Glomerular endothelial cell (primary cell): ENCODE measurements around the gene MIPEP. TPM values are rescaled to one million over a fixed set of nuclear protein-coding genes. Genes with fewer than 3 reads are reported as not detected.
"Not testable (repeated sequence)": the region's sequence is repeated elsewhere in the genome, so short reads cannot be mapped to it uniquely, and the experiment has no call there.

Source experiments
- DNase-seq: peaks from one replicate; pipeline ENCODE4 v3.0.0-alpha.2; 2011; ENCODE audit warnings: low read depth, low spot score; ENCODE audit errors: extremely low read depth
- total RNA-seq: library from RNA; depleted of rRNA; stranded (reverse); fragments of >200 nt; gene quantifications from 2 replicates; pipeline ENCODE4 v1.2.3, GENCODE V29; 2015

Gene MIPEP
- total RNA-seq, 1 donor from 2014 or later: 15.9 TPM

DNA sequence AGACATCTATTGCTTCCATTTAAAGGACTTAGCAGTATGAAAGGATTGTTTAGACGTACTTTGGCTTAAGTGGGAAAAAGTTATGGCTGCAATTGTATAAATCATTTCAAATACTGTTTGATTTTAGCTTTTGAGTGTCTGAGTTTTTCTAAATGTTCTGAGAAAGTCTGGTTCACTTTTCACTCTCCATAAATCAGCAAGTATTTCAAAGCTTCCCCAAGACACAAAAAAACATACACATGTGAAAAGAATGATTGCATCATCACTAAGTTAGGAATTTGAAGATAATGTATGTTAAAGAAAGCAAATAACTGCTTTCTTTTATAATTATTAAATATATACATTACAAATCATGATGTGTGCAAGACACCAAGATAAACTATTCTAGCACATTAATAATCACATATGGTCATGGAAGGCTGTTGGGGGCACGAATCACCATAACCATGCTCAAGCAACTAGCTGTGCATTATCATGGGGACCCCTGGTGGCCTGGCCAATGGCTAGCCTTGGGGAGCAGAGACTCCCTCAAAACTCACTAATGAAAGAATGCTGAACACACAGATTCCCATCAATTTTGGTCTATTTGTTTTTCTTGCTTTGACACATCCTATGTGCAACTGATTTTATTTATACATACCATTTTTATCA lies 111.1 kb downstream of the MIPEP start:
- no peak for DNase-seq

DNA sequence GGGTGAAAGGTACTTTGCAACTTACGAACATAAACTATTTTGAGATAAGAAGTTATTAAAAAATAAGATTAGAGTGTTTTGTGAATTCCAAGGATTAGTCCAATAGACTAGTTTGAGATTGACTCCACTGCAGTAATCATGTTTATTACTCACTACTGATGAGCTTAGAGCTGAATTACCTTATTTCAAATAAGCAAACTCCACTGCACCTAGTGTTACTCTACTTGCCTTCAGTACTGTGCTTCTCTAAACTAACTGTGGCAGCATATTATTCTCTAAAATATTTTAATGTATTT lies 111.7 kb downstream of the MIPEP start:
- no peak for DNase-seq

DNA sequence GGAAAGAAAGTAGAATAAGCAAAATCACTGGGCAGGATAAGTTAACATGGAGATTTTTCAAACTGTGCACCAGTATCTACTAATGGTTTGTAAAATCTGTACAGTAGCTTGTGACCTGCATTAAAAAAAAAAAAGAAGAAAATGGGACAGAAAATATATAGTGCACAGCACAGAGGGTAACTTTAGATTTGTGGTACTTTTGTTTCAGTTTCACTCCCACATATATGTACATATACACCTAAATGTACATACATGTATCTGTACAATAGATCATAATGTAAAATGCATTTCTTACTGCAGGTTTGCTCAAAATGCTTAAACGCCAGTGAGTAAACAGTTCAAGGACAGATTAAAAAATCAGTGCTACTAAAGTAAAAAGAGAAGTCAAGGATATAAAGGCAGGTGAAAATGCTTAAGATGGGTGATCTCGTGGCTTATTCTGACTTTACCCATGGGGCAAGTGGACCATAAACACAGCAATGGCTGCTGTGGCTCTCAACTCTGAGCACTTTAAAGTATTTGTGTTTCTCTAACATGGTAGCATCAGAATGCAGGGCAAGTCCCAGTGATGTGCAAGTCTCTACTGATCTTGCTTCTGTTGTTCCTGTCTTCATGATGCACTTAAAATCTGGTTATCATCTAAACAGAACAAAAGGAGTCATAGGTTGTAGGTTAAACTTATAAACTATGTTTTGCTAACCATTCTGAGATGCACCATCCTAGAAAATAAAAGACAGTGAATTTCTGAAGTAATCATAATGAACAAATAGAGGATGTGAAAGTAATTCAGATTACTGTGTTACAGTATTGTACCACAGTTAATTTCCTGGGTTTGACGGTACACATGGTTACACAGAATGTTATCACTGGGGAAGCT lies 112.3 kb downstream of the MIPEP start:
- DNase-seq: no peak

DNA sequence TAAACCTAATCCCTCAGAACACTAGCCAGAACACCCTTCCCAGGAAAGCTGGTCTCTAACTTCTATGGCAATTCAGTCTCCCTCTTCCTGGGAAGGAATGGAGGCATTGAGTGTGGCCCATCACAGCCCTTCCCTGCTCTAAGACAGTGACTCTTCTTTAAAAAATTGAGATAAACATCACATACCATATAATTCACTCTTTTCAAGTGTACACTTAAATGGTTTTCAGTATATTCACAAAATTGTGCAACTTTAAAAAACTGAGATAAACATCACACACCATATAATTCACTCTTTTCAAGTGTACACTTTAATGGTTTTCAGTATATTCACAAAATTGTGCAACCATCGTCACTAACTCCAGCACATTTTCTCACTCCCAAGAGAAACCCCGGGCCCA lies 116.5 kb downstream of the MIPEP start:
- DNase-seq: no peak

DNA sequence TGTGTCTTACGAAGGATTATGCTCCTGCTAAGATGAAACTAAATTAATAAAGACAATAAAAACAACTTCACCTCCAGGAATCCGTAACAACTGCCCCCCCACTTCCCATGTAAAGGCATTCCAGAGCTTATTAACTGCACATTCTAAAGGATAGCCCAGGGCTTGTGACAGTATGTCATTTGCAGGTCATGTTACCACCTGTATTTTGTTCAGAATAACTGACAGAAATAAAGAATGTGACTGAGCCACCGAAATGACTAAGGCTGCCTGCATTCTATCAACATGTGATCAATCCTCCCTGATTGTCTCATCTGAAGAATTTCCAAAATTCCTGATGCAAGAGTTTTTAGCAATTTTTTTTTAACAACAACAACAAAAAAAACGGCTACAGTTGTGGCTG lies 117.2 kb downstream of the MIPEP start:
- no peak for DNase-seq

DNA sequence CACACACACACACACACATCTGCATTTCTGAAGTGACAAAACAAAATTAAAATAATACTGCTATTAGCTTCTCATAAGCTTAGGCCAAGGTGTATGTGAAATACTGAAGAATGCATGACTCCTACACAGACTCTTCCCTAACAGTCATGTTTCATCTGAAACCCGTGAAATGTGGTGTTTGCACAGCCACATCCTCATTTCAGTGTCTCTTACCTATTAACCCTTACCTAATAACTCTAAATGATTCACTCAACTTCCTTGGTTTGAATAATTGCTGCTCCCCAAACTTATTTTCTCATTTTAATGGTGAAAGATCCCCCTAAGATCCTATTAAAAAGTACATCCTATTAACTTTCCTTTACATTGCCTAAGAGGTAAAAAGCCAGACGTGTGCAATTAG lies 117.6 kb downstream of the MIPEP start:
- DNase-seq: no peak

DNA sequence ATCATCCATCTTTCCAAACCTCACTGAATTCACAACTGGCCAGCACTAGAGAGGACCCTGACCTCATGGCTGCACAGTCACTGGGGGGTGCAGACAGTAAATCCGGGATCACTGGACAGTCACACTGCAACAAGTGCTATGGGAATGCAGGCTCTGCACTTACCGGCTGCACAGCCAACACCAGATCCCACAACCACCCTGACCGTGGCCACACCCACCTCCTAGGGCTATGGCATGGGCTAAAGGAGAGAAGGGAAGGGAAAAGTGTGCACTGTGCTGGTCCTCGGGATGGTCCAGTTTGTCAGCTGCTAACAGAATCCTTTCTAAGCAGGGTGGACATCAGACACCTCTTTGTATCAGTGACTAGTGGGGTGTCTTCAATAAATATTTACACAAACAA lies 118.2 kb downstream of the MIPEP start:
- no peak for DNase-seq

DNA sequence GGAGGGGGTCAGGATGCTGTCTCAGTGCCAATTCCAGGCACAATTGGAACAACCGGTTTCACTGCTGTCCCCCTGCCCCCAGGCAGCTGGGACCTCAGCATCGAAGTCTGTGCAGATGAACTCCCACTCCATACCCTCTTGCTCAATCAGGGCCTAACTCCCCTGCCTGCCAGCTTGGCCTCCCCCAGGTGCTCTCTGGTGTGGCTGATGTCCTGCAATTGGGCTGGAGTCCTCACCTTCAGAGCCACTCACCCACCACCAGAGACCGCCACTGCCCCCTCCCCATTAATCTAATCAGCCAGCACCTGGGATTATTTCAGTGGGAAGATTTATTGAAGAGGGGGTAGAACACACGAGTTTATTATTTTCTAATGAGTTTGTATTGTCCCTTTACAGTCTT lies 118.8 kb downstream of the MIPEP start:
- no peak for DNase-seq

DNA sequence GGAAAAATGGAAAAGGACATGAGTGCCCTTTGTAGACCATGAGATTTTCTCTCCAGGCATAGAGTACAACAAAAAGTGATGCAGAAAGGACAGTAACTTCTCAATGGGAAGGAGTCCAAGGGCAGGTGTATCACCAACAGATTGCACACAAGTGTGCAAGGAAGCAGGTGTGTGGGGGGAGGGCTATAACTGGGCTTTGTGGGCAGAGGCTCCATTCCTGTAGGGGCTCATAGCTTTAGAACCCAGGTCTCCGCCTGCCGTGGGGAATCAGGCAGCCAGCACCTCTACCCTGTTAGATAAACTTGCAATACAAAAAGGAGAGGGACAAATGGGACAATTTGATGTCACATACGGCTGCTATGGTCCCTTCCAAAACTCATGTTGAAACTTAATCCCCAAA lies 119.8 kb downstream of the MIPEP start:
- DNase-seq: no peak

DNA sequence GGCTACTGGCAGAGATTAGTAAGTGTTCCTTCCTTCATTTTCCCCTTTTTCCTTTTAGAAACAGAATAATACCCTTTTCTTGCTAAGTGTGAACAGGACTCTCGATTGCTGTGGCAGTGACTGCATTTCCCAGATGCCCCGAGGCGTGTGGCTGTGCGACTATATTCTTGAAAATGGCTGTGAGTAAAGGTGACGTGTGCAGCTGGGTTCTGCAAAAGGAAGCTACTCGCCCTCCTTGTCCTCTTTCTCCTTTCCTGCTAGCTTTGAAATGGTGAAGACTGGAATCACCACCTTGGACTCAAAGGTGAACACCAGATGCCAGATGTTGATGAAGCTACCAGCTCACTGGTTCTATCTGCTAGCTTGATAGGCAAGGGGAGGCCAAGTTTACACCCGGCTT lies 121.4 kb downstream of the MIPEP start:
- DNase-seq: no peak

DNA sequence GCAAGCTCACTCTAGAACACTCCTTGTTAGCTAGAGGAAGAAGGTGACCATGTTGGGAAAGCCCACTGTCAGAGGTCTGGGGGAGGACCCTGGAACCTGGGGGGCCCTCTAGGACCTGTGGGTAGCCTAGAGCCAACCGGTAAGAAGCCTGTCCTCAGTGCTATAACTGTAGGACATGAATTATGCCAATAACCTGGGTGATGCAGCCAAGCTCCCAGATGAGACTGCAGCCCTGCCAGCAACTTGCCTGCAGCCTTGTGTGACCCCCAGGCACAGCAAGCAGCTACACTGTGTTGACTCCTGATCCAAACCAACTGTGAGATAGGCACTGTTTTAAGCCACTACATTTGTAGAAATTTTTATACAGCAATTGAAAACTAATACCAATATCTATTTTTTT lies 122.3 kb downstream of the MIPEP start:
- no peak for DNase-seq

DNA sequence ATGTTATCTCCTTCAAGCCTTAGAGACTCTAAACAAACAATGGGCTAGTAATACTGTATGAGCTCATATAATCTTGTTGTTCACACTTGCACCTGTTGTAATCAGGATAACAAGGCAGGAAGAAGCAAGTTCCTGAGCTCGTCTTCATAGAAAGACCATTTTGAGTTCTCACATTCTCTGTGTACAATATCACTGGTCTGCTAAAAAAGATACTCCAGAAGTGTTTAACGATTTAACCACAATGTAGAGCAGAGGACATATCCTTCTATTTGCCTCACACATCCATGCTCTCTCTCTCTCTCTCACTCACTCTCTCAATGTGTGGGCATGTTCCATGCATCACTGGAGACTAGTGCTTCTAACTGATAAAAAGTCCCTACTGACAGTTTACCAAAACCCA lies 122.9 kb downstream of the MIPEP start:
- DNase-seq: no peak

DNA sequence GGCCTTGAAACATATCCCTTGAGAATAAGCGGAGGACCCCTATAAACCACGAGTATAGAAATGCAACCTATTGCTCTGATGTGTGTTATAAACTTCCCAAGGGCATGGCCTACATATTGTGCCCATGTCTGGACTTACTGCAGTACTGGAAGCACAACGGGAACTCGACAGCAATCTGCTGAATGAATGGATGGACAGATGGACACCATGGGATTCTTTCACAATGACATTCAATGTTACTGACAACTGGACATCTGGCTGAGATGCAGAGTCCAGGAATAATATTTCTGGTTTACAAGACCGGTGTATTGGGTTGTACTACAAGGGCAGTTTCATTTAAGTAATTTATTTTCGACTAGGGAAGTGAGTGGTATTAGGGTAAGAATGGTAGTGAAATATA lies 123.7 kb downstream of the MIPEP start:
- no peak for DNase-seq

DNA sequence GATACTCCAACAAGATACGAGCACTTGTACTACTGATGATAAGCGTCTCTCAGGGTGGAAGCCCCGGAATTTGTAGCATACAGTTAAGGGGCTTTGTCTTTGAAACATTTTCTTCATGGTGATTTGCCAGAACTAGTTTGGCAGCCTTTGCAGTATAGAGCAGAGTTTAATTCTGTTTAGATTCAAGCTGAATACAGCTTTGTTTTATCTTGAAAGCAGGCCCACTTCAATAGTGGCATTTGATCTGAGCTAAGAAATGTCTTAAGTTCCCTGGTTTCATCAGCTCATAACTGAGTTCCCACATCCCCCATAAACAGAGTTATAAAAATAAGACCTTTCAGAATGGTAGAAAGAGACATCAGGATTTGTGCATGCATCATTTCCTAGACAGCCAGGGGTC lies 125.9 kb downstream of the MIPEP start:
- no peak for DNase-seq

DNA sequence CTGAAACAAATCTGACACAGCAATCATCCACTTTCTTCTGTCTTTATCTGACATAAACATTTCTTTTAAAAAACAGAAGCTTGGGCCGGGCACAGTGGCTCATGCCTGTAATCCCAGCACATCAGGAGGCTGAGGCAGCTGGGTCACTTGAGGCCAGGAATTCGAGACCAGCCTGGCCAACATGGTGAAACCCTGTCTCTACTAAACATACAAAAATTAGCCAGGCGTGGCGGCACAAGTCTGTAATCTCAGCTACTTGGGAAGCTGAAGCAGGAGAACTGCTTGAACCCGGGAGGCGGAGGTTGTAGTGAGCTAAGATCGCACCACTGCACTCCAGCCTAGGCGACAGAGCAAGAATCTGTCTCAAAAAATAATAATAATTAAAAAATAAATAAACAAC lies 127.4 kb downstream of the MIPEP start:
- not testable (repeated sequence) for DNase-seq

DNA sequence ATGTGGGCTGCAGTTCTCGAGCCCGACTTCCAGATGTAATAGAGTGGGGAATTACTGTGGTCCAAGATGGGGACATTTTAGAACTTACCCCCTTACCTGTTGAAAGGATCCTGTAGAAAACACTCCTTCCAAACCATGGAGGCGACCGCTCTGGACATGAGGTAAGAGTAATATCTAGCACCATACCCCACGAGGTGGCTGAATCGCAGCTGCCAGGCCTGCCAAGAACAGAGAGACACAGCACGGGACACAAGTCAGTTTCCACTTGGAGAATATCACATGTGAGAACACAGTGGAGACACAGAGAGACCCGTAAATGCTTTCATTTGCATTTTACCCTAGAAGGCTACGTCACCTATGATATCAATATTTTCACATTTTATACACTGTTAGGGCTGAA lies 129.2 kb downstream of the MIPEP start:
- DNase-seq: no peak

DNA sequence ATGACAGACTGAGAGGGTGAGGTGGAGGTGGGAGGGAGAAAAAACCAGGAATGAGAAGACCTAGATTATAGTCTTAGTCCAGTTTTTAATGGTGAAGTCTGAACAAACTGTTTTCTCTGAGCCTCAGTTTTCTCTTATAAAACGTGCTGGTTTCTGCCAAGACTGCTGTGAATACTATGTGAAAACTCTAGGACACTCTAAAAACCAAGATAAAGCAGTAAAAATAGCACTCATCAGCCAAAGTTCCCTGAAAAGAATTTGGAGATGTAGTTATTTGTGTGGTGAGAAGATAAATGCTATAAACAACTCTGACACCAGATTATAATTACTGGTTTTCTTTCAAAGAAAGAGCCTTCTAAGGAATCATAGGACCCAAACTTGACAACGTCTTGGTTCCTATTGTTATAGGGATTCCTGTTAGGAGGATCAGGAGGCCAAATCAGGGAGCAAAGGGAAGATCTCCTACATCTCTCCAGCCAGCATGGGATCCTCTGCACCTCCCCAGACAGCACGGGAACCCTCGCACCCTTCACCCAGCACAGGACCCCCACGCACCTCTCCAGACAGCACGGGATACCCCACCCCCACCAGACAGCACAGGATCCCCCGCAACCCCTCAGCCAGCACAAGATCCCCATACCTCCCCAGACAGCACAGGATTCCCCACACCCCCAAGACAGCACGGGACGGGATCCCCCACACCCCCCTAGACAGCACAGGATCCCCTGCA lies 130.2 kb downstream of the MIPEP start:
- no peak for DNase-seq

DNA sequence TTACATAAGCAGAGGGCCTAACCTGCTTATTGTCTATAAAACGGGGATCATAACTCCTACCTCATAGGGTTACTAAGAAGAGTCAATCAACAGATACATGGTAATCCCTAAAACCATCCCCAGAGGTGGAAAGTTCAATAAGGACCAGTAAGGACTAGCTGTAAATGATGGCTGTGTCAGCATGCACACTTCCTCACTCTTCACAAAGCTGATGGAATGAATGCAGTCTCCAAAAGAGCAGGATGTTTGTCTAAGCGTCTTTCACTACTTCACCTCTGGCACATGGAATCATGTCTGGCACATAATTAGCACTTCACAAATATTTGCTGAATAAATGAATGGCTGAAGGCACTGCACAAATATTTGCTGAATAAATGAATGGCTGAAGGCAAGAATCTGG lies 134.2 kb downstream of the MIPEP start:
- no peak for DNase-seq

DNA sequence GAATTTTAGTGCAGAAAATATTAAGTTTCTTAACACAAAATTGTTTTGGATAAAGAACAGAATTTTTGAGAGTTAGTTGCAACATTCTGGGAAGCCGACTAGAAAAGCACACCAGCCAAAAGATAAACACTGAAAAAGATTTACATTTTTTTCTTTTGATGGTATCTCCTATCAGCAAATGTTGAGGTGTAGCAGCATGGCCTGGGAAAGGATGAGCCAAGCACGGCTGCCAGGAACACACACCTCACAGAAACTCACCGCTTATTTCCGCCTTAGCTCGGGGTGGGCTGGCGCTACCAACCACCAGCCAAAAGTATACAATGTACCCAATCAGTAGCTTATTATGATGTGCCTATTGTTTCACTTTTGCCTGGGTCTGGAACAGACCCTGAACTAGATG lies 134.7 kb downstream of the MIPEP start:
- DNase-seq: no peak

DNA sequence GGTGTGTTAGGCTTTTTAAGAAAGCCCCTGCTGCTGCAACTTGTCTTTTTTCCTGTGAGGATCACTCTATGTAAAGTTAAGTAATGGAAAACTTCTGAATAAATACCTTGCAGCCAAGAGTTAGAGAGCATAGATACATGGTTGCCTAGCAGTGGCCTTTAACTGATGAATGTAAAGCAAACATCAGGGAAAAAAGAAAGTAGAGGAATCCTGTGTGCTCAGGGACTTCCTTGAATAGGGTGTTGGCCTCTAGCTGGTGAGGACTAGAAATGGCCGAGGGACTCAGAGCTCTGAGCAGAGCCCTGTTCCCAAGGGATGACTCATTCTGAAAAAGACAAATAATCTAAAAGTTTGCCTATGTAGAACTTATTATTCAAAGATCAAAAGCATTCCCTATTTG lies 135.7 kb downstream of the MIPEP start:
- DNase-seq: no peak

DNA sequence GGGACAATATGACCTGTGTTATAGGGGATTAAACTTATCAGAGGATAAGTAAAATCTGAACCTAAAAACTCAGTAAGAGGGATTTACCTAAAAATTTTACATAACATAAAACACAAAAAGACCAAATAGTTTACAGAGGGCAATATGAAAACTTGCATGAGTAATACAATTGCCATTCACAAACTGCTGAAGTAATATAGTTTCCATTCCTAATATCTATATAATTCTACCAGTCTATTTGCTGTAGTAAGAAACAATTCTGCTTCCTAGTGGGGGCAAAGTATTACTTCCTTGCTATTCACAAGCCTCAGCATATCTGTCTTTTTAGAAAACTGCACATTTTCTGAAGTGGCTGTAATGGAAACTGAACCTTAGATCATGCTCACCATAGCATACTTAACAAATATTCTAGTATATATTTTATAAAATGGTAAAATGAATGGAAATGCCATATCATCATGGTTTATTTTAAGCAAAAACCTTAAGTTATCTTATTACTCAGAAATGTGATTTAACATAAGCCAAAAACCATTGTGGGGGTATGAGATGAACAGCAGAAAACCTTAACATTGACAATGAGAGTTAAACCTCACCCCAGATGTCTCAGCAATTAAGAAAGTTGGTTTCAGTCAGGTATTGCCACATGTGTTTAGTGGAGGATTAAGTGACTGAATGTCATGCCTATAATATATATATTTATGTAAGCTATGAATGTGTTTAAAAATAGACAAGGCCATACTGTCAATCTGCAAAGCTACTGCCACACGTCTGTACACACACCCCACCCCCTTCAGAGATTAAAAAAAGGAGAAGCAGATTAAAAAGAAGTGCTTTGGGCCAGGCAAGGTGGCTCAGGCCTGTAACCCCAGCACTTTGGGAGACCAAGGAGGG lies 136.8 kb downstream of the MIPEP start:
- DNase-seq: no peak
